ENCODE data around the gene DOLPP1.
"Not testable (repeated sequence)": the region's sequence is repeated elsewhere in the genome, so short reads cannot be mapped to it uniquely, and the experiment has no call there.

The DOLPP1 gene

DNA sequence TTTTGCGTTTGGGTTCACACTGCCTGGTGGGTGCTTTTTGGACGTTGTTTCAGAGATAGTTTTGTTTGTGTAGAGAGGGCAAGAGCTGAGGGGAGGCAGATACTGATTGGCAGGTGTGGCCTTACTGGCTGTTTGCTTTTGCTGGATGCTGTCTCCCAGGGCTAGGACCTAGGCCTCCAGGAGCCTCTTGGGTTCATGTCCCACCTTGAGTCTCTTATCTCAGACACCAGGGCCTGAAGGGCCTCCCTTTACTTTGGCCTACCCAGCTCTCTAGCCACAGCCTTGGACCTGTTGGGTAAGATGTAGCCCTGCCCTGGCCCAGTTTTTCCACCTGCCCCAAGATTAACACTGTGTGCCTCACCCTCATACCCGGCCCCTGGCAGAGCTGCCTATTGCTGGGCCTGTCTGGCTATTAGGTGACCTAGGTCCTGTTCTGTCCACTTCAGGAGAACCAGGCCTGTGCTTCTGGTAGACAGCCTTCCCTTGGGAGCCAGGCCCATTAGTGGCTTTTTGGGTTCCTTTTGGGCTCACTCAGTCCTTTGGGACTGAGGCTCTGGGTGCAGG, 43.7 kb downstream of the DOLPP1 start:
- no peak overlapping the region for H3K4me3 ChIP-seq (replicated peaks; ENCODE audit: low read depth, low read length)
- DNase-seq (ENCODE audit: low read depth): no peak
- TF ChIP-seq, protein P1, sequence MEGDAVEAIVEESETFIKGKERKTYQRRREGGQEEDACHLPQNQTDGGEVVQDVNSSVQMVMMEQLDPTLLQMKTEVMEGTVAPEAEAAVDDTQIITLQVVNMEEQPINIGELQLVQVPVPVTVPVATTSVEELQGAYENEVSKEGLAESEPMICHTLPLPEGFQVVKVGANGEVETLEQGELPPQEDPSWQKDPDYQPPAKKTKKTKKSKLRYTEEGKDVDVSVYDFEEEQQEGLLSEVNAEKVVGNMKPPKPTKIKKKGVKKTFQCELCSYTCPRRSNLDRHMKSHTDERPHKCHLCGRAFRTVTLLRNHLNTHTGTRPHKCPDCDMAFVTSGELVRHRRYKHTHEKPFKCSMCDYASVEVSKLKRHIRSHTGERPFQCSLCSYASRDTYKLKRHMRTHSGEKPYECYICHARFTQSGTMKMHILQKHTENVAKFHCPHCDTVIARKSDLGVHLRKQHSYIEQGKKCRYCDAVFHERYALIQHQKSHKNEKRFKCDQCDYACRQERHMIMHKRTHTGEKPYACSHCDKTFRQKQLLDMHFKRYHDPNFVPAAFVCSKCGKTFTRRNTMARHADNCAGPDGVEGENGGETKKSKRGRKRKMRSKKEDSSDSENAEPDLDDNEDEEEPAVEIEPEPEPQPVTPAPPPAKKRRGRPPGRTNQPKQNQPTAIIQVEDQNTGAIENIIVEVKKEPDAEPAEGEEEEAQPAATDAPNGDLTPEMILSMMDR (IDR thresholded peaks at IDR 0.05; ENCODE audit: low read length, missing control alignments): no peak

DNA sequence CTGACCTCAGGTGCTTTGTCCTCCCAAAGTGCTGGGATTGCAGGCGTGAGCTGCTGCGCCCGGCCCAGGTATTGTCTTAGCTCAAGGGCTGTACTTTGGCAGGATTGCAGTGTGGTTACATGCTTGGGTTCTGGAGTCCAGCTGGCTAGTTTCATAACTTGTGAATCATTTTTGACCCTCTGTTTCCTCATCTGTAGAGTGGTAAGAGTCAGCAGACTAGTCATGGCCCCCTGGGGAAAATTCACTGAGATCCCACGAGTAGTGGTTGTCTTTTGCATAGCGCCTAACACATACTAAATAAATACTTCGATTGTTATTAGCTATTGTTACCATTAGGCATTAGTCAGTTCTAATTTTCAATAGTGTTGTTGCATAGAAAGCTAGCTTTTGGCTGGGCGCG, 44.6 kb downstream of the DOLPP1 start:
- TF ChIP-seq, protein P1 (IDR thresholded peaks at IDR 0.05; ENCODE audit: low read length, missing control alignments): no peak
- peak; percentile 92 for DNase-seq (ENCODE audit: low read depth)
- H3K4me3 ChIP-seq (replicated peaks; ENCODE audit: low read depth, low read length): no peak overlapping the region

DNA sequence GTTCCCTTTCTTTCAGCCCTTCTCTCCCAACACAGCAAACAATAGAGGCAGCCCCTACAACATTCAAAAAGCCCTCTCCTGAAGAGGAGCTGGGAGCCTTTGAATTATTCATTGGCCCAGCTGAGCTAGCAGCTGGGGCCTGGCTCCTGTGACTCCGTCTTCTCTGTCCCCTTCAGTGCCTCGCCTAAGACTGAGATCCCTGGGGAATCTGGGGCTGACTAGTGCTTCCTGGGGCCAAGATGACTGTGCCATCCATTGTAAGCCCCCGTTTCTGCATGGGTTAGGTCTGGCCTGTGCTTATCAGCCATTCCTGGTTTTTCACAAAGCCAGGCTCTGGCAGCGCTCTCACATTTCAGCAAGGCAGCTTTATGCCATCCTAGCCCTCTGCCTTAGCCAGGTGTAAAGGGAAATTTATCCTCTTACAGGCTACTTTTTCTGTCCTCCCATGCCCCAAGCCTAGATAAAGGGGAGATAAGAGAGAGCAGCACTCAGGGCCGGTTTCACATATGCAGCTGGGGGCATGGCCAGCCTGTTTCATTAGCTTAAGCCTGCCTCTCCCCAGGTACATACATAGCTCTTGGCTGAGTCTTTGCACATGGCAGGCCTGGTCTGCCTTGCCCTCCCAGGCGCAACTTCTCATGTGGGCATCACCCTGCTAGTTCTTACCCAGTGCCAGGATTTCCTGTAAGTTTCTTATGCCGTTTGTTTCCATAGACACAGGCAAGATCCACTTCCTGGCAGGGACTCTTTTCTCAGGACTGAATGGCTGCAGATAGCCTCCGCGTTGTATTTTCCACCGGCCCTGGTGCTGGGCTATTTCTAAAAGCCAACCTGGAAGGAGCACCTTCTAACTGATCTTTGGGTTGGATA, 46.1 kb downstream of the DOLPP1 start:
- no peak overlapping the region for H3K4me3 ChIP-seq (replicated peaks; ENCODE audit: low read depth, low read length)
- DNase-seq (ENCODE audit: low read depth): no peak
- TF ChIP-seq, protein P1 (IDR thresholded peaks at IDR 0.05; ENCODE audit: low read length, missing control alignments): no peak

DNA sequence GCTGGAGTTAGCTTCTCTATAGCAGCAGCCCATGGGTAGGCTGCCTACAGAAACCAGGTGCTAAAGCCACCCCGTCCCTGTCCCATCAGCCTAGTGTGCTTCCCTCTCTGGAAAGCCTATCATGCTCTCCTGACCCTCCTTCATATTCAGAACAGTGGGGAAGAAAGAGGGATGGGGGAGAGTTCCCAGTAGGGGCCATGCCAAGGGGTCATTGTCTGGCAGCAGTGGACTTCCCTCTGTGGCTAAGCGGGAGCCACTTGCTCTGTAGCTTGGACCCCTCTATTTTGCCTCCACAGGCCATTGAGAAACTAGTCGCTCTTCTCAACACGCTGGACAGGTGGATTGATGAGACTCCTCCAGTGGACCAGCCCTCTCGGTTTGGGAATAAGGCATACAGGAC, 47.8 kb downstream of the DOLPP1 start:
- no peak for DNase-seq (ENCODE audit: low read depth)
- TF ChIP-seq, protein P1 (IDR thresholded peaks at IDR 0.05; ENCODE audit: low read length, missing control alignments): no peak
- H3K4me3 ChIP-seq (replicated peaks; ENCODE audit: low read depth, low read length): no peak overlapping the region

DNA sequence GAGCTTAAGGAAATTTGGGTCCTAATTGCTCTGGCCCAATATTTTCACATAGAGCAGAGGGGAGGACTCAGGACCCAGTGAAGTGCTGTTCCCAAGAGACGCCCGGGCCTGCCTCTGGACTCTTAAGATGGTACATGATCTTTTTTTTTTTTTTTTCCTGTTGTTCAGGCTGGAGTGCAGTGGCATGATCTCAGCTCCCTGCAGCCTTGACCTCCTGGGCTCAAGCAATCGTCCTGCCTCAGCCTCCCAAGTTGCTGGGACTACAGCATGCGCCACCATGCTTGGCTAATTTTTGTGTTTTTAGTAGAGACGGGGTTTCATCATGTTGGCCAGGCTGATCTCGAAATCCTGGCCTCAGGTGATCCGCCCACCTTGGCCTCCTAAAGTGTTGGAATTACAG, 49.4 kb downstream of the DOLPP1 start:
- H3K4me3 ChIP-seq (replicated peaks; ENCODE audit: low read depth, low read length); DNase-seq (ENCODE audit: low read depth): not testable (repeated sequence)

DNA sequence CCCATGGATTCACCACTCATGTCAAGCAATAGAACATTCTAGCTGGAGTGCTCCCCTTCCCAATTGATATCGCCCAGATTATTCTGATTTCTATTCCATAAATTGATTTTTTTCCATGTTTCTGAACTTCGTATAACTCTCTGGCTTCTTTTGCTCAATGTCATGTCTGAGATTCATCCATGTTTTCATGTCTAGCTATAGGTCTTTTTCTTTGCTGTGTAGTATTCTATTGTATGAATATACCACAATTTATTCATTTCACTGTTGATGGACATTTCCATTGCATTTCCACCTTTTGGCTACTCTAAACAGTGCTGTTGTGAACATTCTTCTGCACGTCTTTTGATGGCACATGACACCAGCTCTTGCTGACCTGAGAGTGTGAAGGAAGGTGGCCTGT, 49.9 kb downstream of the DOLPP1 start:
- no peak overlapping the region for H3K4me3 ChIP-seq (replicated peaks; ENCODE audit: low read depth, low read length)
- no peak for DNase-seq (ENCODE audit: low read depth)
- TF ChIP-seq, protein P1 (IDR thresholded peaks at IDR 0.05; ENCODE audit: low read length, missing control alignments): no peak

DNA sequence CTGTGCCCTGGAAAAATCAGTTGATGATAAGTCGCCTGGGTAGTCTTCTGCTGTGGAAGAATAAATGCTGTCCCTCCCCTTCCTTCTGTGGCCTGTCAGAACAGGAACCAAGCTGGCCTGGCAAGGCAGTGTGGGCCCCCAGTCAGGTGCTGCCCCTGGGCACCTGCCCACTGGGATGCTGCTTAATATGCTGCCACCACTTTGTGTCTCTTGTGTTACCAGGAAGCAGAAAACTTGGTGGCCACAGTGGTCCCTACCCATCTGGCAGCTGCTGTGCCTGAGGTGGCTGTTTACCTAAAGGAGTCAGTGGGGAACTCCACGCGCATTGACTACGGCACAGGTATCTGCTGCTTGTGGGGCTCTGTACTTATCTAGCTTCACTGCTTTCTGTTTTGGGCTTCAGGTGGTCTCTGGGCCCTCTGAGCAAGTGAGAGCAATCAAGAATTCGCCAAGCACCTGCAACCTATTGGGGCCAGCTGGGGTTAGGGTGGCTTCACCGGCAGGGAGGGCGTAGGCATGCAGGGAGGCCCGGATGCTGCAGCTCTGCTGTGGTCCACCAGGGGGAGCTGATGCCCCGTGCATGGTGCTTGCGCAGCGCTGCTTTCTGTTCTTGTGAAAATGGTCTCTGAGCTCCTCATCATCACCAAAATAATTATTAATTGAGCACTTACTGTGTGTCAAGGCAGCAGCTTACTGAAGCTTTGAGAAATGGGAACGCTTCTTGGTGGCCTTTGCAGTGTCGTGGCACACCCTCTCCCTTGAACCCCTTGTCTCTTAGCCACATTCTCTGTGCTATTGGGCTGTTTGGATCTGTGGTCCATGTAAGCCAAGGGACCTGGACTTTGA, 50.6 kb downstream of the DOLPP1 start:
- TF ChIP-seq, protein P1 (IDR thresholded peaks at IDR 0.05; ENCODE audit: low read length, missing control alignments): no peak

More for the DNA sequence above, 50.6 kb downstream of the DOLPP1 start:
- H3K4me3 ChIP-seq (replicated peaks; ENCODE audit: low read depth, low read length): no peak overlapping the region
- DNase-seq (ENCODE audit: low read depth): peak; percentile 74

All from fibroblast of pulmonary artery (primary cell).